Panc1 (cell line): Measurements from ENCODE around the gene MECR. TPM values are rescaled to one million over a fixed set of nuclear protein-coding genes. Genes with fewer than 3 reads are reported as not detected.

Experiments
- ATAC-seq: fragments of 200-7000 bp; cut with Tn5 transposase; 2 replicates; pipeline ENCODE4 v1.9.1; 2020; ENCODE audit warnings: mild to moderate bottlenecking, moderate library complexity
- BruUV-seq: library from RNA; stranded (reverse); fragments of 400-500 nt; replicated peaks from 2 replicates; lab custom pipeline; 2021; lab: Mats Ljungman, UMichigan
- CTCF ChIA-PET: fragments of 300-600 bp; sonication (Branson Sonifier 250); formaldehyde crosslinking; loops from one replicate; lab custom pipeline; 2022; ENCODE audit warnings: antibody characterized with exemption; lab: Charles Lee
- POLR2A ChIA-PET: fragments of 300-600 bp; sonication (Branson Sonifier 250); formaldehyde crosslinking; loops from one replicate; lab custom pipeline; 2022; ENCODE audit warnings: antibody characterized with exemption; lab: Charles Lee
- DNase-seq: peaks from one replicate; pipeline ENCODE4 v3.0.0-alpha.2; 2010; ENCODE audit warnings: low read depth, low spot score
- H3K27ac ChIP-seq: 2 replicates; pipeline ENCODE4 v1.5.1; 2011; ENCODE audit warnings: mild to moderate bottlenecking, low read length, inconsistent platforms
- H3K27me3 ChIP-seq: fragments of 200-500 bp; sonication (Bioruptor generic); 2 replicates; pipeline ENCODE4 v1.6.0; 2014; ENCODE audit warnings: low read length, inconsistent platforms; ENCODE audit not compliant: control insufficient read depth, insufficient read depth
- H3K36me3 ChIP-seq: fragments of 200-500 bp; sonication (Bioruptor generic); 2 replicates; pipeline ENCODE4 v1.5.1; 2014; ENCODE audit warnings: inconsistent platforms, mild to moderate bottlenecking, low read length, moderate library complexity; ENCODE audit not compliant: control insufficient read depth, insufficient read depth
- H3K4me1 ChIP-seq: 2 replicates; pipeline ENCODE4 v1.5.1; 2011; ENCODE audit warnings: inconsistent platforms, mild to moderate bottlenecking, low read length, moderate library complexity; ENCODE audit not compliant: control insufficient read depth, insufficient read depth
- H3K4me3 ChIP-seq, 2 experiments: 2 replicates each; pipeline ENCODE4 v1.5.1; 2011 to 2012; ENCODE audit warnings: low read depth in 2 of 2, low read length in 2 of 2, mild to moderate bottlenecking in 2 of 2, inconsistent platforms in 1 of 2, moderate library complexity in 1 of 2
- H3K9me3 ChIP-seq: fragments of 200-500 bp; sonication (Bioruptor generic); 2 replicates; pipeline ENCODE4 v1.5.1; 2014; ENCODE audit warnings: low read depth, mild to moderate bottlenecking, inconsistent platforms, low read length, moderate library complexity; ENCODE audit not compliant: control insufficient read depth, insufficient read depth
- POLR2AphosphoS5 ChIP-seq: IDR thresholded peaks from 2 replicates; pipeline ENCODE4 v1.6.1; 2012; ENCODE audit warnings: mild to moderate bottlenecking, low read depth, low read length, moderate library complexity
- SIN3A ChIP-seq: IDR thresholded peaks from 2 replicates; pipeline ENCODE4 v1.6.1; 2012; ENCODE audit warnings: low read depth, mild to moderate bottlenecking, low read length, moderate library complexity, borderline replicate concordance; ENCODE audit not compliant: insufficient read depth
- TCF7L2 ChIP-seq: IDR thresholded peaks from 2 replicates; pipeline ENCODE4 v1.6.1; 2011; ENCODE audit warnings: mild to moderate bottlenecking, low read depth, low read length, inconsistent platforms
- in situ Hi-C: cut with HindIII; loops from 2 replicates; pipeline ENCODE4 v1.10.0; 2016; ENCODE audit warnings: low sequenced_read_pairs, low pct_unique_long_range_greater_than_20kb
- intact Hi-C: fragments of 100-400 bp; cut with micrococcal nuclease; formaldehyde crosslinking; loops from one replicate; pipeline ENCODE4 v1.10.0; 2022; ENCODE audit not compliant: unreplicated experiment
- total RNA-seq: library from RNA; stranded (reverse); gene quantifications from one replicate; pipeline ENCODE4 v1.2.1, GENCODE V29; 2021; ENCODE audit not compliant: unreplicated experiment
- TF ChIP-seq, protein P1 (sequence below): fragments of 450-650 bp; IDR thresholded peaks from 2 replicates; pipeline ENCODE4 v1.5.1; 2017; ENCODE audit warnings: mild to moderate bottlenecking
- TF ChIP-seq, protein P2 (sequence below), 2 experiments: IDR thresholded peaks; 2 replicates each; pipeline ENCODE4 v1.6.1; 2011 to 2012; ENCODE audit warnings: low read depth in 2 of 2, control low read depth in 1 of 2, low read length in 1 of 2, mild to moderate bottlenecking in 1 of 2, moderate library complexity in 1 of 2; ENCODE audit not compliant: insufficient read depth in 1 of 2

Gene MECR
- total RNA-seq, 1 experiment from 2014 or later, result 25.7 TPM

DNA sequence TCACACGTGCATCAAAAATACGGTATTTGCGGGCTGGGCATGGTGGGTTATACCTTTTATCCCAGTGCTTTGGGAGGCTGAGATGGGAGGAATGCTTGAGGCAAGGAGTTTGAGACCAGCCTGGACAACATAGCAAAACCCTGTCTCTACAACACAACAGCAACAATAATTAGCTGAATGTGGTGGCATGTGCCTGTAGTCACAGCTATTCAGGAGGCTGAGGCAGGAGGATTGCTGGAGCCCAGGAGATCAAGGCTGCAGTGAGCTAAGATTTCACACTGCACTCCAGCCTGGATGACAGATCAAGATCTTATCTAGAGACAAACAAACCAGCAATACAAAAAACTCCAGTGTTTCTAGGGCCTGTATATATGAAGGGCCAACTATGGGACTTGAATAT lies 36.2 kb upstream of the MECR start:
- H3K27me3 ChIP-seq, result no peaks in the 10 kb centered on the region
- ATAC-seq (no peak), DNase-seq (no peak)
- H3K4me3 ChIP-seq, result no peak overlapping the region
- H3K4me1 ChIP-seq, result peaks cover 5% of the 10 kb centered on the region; the same call in 1 of the 2 replicates
- no peak for TF ChIP-seq SIN3A
- no peak for TF ChIP-seq POLR2AphosphoS5
- TF ChIP-seq, protein P1, sequence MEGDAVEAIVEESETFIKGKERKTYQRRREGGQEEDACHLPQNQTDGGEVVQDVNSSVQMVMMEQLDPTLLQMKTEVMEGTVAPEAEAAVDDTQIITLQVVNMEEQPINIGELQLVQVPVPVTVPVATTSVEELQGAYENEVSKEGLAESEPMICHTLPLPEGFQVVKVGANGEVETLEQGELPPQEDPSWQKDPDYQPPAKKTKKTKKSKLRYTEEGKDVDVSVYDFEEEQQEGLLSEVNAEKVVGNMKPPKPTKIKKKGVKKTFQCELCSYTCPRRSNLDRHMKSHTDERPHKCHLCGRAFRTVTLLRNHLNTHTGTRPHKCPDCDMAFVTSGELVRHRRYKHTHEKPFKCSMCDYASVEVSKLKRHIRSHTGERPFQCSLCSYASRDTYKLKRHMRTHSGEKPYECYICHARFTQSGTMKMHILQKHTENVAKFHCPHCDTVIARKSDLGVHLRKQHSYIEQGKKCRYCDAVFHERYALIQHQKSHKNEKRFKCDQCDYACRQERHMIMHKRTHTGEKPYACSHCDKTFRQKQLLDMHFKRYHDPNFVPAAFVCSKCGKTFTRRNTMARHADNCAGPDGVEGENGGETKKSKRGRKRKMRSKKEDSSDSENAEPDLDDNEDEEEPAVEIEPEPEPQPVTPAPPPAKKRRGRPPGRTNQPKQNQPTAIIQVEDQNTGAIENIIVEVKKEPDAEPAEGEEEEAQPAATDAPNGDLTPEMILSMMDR, result no peak
- TF ChIP-seq, protein P2, sequence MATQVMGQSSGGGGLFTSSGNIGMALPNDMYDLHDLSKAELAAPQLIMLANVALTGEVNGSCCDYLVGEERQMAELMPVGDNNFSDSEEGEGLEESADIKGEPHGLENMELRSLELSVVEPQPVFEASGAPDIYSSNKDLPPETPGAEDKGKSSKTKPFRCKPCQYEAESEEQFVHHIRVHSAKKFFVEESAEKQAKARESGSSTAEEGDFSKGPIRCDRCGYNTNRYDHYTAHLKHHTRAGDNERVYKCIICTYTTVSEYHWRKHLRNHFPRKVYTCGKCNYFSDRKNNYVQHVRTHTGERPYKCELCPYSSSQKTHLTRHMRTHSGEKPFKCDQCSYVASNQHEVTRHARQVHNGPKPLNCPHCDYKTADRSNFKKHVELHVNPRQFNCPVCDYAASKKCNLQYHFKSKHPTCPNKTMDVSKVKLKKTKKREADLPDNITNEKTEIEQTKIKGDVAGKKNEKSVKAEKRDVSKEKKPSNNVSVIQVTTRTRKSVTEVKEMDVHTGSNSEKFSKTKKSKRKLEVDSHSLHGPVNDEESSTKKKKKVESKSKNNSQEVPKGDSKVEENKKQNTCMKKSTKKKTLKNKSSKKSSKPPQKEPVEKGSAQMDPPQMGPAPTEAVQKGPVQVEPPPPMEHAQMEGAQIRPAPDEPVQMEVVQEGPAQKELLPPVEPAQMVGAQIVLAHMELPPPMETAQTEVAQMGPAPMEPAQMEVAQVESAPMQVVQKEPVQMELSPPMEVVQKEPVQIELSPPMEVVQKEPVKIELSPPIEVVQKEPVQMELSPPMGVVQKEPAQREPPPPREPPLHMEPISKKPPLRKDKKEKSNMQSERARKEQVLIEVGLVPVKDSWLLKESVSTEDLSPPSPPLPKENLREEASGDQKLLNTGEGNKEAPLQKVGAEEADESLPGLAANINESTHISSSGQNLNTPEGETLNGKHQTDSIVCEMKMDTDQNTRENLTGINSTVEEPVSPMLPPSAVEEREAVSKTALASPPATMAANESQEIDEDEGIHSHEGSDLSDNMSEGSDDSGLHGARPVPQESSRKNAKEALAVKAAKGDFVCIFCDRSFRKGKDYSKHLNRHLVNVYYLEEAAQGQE (IDR thresholded peaks at IDR 0.05; ENCODE audit: insufficient read depth in 1 of 2, low read depth in 2 of 2, low read length in 1 of 2), result no peak
- TF ChIP-seq TCF7L2, result no peak
- H3K27ac ChIP-seq, result no peak overlapping the region
- CTCF ChIA-PET, result no interaction called here
- H3K9me3 ChIP-seq, result no peaks in the 10 kb centered on the region
- no TSS peak for BruUV-seq
- no peaks in the 10 kb centered on the region for H3K36me3 ChIP-seq
- POLR2A ChIA-PET, result no interaction called here
- intact Hi-C loops (no loop called here), in situ Hi-C loops (no loop called here)

DNA sequence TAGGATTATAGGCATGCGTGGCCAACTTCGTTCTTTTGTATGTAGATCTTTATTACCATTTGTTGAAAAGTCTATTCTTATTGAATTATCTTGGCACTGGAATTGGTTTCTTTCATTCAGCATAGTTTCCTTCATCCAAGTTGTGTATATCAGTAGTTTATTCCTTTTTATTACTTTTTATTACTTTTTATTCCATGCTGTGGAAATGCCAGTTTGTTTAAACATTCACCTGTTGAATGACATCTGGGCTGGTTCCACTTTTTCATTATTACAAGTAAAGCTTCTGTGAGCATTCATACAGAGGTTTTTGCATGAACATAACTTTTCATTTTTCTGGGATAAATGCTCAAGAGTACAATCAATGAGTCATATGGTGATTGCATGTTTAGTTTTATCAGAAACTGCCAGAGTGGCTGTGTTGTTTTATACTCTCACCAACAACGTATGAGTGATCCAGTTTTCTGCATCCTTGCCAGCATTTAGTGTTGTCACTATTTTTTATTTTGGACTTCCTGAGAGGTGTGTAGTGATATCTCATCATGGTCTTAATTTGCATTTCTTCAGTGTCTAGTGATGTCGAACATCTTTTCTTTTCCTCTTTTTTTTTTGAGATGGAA lies 34.1 kb upstream of the MECR start:
- ATAC-seq (no peak), DNase-seq (no peak)
- no peaks in the 10 kb centered on the region for H3K4me1 ChIP-seq
- TF ChIP-seq POLR2AphosphoS5 (no peak), TCF7L2 (no peak), SIN3A (no peak)
- TF ChIP-seq, protein P1, result no peak
- TF ChIP-seq, protein P2 (IDR thresholded peaks at IDR 0.05; ENCODE audit: insufficient read depth in 1 of 2, low read depth in 2 of 2, low read length in 1 of 2), result no peak
- H3K27me3 ChIP-seq, result no peaks in the 10 kb centered on the region
- H3K4me3 ChIP-seq, result no peak overlapping the region
- no peaks in the 10 kb centered on the region for H3K36me3 ChIP-seq
- BruUV-seq, result no TSS peak
- intact Hi-C loops (no loop called here), in situ Hi-C loops (no loop called here)
- H3K27ac ChIP-seq, result no peak overlapping the region
- H3K9me3 ChIP-seq, result no peaks in the 10 kb centered on the region
- ChIA-PET POLR2A (no interaction called here), CTCF (no interaction called here)
